ENCODE measurements around the gene PKN3. TPM values are rescaled to one million over a fixed set of nuclear protein-coding genes. Genes with fewer than 3 reads are reported as not detected.

PKN3 gene
- polyA plus RNA-seq, 6 donors from 2014 or later = 0.12 to 0.92 (median 0.50) TPM; not detected in 1

- no peaks in the 10 kb centered on the region for H3K9me3 Mint-ChIP-seq
- peak; percentile 99 for DNase-seq
- peak within 1 kb of the TSS; percentile 88 to 99 (median 94) for H3K27ac Mint-ChIP-seq
- peak within 1 kb of the TSS; percentile 84 to 98 (median 94) for H3K4me3 Mint-ChIP-seq
- peaks cover 30 to 40% (median 32%) of the 10 kb centered on the region in 3 donors for H3K4me1 Mint-ChIP-seq
- no peaks in the 10 kb centered on the region for H3K27me3 Mint-ChIP-seq
- no peaks in the 10 kb centered on the region for H3K36me3 Mint-ChIP-seq
- ATAC-seq (ENCODE audit: low read depth in 2 of 2) = peak; percentile 98
These were observed 21.8 kb downstream of the PKN3 start, which contains the start of gene ZDHHC12 for GRCh38 chr9:128723866-128724743. TSS of gene ZDHHC12 (minus strand) at chr9:128724127. CDS start at chr9:128724093, 34 bp downstream.

GRCh38 chr9:128724744-128725211, 22.5 kb downstream of the PKN3 start:
- Mint-ChIP-seq H3K9me3 (no peaks in the 10 kb centered on the region), H3K27ac (peak overlapping the region in 5 of 6 donors; percentile 64 to 98 (median 88)), H3K27me3 (no peaks in the 10 kb centered on the region), H3K36me3 (no peaks in the 10 kb centered on the region), H3K4me3 (peak overlapping the region; percentile 84 to 98 (median 94)), H3K4me1 (peaks cover 30 to 40% (median 32%) of the 10 kb centered on the region in 3 donors)
- no peak for ATAC-seq (ENCODE audit: low read depth in 2 of 2)
- no peak for DNase-seq

- ATAC-seq (ENCODE audit: low read depth in 2 of 2) (no peak), DNase-seq (no peak)
- peaks cover 18 to 30% (median 20%) of the 10 kb centered on the region in 3 donors for H3K4me1 Mint-ChIP-seq
- H3K4me3 Mint-ChIP-seq = peak overlapping the region in 1 of 8 donors; percentile 9
- H3K9me3 Mint-ChIP-seq = no peaks in the 10 kb centered on the region
- no peak overlapping the region for H3K27ac Mint-ChIP-seq
- no peaks in the 10 kb centered on the region for H3K27me3 Mint-ChIP-seq
- H3K36me3 Mint-ChIP-seq = no peaks in the 10 kb centered on the region
These were observed 25.4 kb downstream of the PKN3 start for GRCh38 chr9:128727640-128728248.

DNA sequence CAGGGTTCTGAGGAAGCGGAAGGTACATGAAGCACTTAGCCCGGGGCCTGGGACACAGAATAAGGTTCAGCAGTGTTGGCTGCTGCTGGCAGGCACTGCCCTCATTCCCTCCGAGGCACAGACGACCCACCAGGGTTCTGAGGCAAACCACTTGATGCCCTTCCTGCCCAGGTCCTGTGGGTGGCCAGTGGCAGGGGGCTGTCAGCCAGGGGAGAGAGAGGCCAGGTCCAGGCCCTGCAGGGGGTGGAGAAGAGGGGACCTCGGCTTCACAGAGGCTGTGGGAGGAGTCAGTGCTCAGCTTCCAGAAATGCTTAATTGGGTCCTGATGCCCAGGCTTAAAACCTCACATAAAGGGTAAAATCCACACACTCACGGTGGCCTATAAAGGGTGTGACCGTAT, 26.0 kb downstream of the PKN3 start:
- ATAC-seq (ENCODE audit: low read depth in 2 of 2) = no peak
- Mint-ChIP-seq H3K27ac (no peak overlapping the region), H3K36me3 (no peaks in the 10 kb centered on the region), H3K9me3 (no peaks in the 10 kb centered on the region), H3K27me3 (no peaks in the 10 kb centered on the region), H3K4me1 (peaks cover 14 to 24% (median 16%) of the 10 kb centered on the region in 3 donors), H3K4me3 (no peak overlapping the region)
- DNase-seq = no peak

DNA sequence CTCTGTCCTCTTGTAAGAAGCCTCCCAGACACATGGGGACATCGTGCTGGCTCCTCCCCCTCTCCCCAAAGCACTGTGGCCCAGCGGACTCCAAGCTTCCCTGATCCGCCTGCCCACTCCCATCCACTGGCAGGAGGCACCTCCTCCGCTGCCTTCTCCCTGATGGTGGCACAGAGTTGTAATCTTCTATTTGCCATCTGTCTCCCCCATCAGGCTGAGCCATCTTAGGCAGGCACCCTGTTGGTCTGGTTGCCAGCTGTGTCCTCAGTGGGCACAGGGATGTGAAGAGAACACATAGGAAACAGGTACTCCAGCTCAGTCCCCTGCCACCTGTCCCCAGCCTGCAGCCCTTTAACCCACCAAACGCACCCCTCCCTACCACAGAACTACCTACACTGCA, 27.0 kb downstream of the PKN3 start:
- H3K36me3 Mint-ChIP-seq = no peaks in the 10 kb centered on the region
- no peaks in the 10 kb centered on the region for H3K9me3 Mint-ChIP-seq
- H3K4me1 Mint-ChIP-seq = peaks cover 9 to 17% (median 14%) of the 10 kb centered on the region in 3 donors
- H3K27ac Mint-ChIP-seq = peak overlapping the region in 2 of 6 donors; percentile 67 to 84
- H3K27me3 Mint-ChIP-seq = no peaks in the 10 kb centered on the region
- no peak overlapping the region for H3K4me3 Mint-ChIP-seq
- DNase-seq = no peak
- no peak for ATAC-seq (ENCODE audit: low read depth in 2 of 2)

DNA sequence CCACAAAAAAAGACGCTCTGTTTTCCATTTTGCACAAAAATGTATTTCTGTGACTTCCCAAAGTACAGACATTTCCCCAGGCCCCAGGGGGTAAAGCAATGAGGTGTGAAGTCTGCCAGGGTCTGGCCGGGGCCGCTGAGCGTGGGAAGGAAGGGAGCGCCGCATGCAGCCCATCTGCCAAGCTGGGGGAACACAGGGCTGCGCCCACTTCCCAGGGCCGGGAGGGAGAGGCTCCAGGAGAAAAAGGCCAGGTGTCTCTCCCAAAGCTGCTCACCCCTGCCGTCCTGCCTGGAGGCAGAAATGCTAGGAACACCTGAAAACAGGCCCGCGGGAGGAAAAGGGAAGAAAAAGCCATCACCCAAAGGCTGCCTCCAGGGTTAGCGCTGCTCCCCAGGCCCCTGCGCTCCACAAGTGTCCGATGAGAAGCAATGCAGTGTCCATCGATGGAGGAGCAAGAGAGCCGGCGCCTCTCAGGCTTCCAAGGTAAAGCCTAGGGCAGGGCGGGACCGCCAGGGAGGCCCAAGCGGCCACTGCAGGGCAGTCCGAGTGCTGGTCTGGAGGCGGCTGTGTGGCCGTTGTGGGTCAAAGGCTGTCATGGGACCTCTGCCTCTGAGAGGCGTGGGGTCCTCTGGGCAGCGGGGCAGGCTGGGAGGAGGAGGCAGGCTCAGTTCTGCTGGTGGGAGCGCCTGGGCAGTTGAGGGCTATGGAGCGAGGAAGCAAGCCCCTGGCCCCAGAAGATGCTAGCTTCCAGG, 27.6 kb downstream of the PKN3 start:
- ATAC-seq (ENCODE audit: low read depth in 2 of 2) (no peak), DNase-seq (no peak)

DNA sequence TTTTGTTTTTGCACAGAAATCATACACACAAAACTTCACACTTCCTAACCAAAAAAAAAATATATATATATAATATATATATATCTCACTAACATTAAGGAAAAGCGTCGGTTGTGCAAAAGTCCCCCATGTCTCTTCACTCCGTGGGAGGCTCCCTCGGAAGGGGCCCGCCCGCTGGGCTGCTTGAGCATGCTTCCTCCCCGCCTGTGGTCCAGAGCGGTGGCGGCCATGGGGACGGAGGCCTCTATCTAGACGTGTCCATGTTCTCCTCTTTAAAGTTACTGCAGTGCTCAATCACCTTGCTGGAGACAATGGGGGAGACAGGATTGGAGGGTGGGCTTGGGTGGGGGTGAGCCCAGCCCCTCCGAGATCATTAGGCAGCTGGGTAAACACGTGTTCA, 28.8 kb downstream of the PKN3 start:
- Mint-ChIP-seq H3K4me3 (no peak overlapping the region), H3K27me3 (no peaks in the 10 kb centered on the region), H3K36me3 (no peaks in the 10 kb centered on the region), H3K27ac (no peak overlapping the region), H3K4me1 (peaks cover 0 to 13% (median 4%) of the 10 kb centered on the region in 3 donors), H3K9me3 (no peaks in the 10 kb centered on the region)
- ATAC-seq (ENCODE audit: low read depth in 2 of 2) = no peak
- no peak for DNase-seq

More for the DNA sequence above, 27.6 kb downstream of the PKN3 start:
- H3K9me3 Mint-ChIP-seq = no peaks in the 10 kb centered on the region
- peaks cover 2 to 10% (median 9%) of the 10 kb centered on the region in 3 donors for H3K4me1 Mint-ChIP-seq
- H3K4me3 Mint-ChIP-seq = no peak overlapping the region
- H3K27me3 Mint-ChIP-seq = no peaks in the 10 kb centered on the region
- peak overlapping the region in 2 of 6 donors; percentile 67 to 84 for H3K27ac Mint-ChIP-seq
- H3K36me3 Mint-ChIP-seq = no peaks in the 10 kb centered on the region

- H3K27me3 Mint-ChIP-seq = no peaks in the 10 kb centered on the region
- H3K36me3 Mint-ChIP-seq = no peaks in the 10 kb centered on the region
- H3K27ac Mint-ChIP-seq = no peak overlapping the region
- ATAC-seq (ENCODE audit: low read depth in 2 of 2) (no peak), DNase-seq (no peak)
- H3K4me3 Mint-ChIP-seq = no peak overlapping the region
- H3K4me1 Mint-ChIP-seq = peaks cover 0 to 13% (median 2%) of the 10 kb centered on the region in 3 donors
- H3K9me3 Mint-ChIP-seq = no peaks in the 10 kb centered on the region
These were observed 29.4 kb downstream of the PKN3 start for GRCh38 chr9:128731691-128732090.

DNA sequence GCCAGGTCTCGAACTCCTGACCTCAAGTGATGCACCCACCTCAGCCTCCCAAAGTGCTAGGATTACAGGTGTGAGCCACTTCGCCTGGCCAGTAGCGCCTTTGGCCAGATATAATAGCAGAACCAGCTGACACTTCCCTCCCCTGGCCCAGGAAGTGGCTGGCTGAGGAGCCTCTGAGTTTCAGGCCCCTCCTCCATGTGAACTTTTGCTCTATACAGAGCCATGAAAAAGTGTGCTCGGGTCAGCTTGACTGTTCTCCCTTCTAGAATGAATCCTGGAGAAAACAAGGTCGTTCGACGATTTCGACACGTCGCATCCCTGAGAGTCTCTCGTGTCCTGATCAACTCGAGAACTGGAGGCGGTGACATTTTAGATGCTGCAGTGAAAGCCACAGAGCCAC, 30.3 kb downstream of the PKN3 start:
- Mint-ChIP-seq H3K27me3 (no peaks in the 10 kb centered on the region), H3K27ac (no peak overlapping the region), H3K4me1 (peaks cover 0 to 13% (median 2%) of the 10 kb centered on the region in 3 donors), H3K36me3 (peaks cover 0 to 5% of the 10 kb centered on the region in 2 donors), H3K9me3 (no peaks in the 10 kb centered on the region), H3K4me3 (no peak overlapping the region)
- ATAC-seq (ENCODE audit: low read depth in 2 of 2) (no peak), DNase-seq (no peak)

DNA sequence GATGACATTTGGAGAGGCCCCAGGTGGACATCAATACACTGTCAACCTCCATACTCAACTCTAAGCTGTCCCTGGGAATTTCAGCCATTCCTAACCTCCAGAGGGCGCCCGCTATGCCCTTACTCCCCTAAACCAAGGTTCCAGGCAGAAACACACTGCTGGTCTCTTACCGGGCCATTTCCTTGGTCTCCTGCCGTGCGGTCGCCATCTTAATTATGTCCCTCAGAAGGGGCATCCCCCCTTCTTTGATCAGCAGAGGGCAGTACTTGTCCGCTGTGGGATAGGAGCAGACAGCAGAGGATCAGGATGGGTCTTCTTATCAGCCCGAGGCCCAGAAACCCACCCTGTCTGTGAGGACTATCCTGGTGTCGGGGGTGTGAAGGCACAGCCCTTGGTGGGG, 31.0 kb downstream of the PKN3 start:
- Mint-ChIP-seq H3K4me3 (no peak overlapping the region), H3K36me3 (peaks cover 0 to 5% of the 10 kb centered on the region in 2 donors), H3K27me3 (no peaks in the 10 kb centered on the region), H3K9me3 (no peaks in the 10 kb centered on the region), H3K27ac (peak overlapping the region in 3 of 6 donors; percentile 18 to 92 (median 47)), H3K4me1 (peaks cover 0 to 13% (median 2%) of the 10 kb centered on the region in 3 donors)
- DNase-seq = peak; percentile 17
- ATAC-seq (ENCODE audit: low read depth in 2 of 2) = peak; percentile 42 to 51

DNA sequence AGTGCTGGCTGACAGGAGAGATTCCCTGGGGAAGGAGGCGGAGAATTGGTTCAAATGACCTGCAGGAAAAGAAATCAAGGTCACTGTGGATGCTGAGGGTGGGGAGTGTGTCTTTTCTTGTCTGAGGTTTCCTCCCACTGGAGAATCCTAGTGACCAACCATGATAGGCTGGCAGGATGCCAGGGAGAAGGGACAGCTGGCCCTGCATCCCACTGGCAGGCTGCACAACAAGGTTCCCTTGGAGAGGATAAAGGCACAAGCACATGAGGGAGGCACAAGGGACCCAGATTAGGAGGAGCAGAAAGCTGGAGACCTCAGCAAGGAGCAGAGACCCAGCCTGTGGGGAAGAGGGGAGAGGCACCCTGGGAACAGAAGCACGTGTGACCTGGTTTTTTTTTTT, 33.1 kb downstream of the PKN3 start:
- H3K36me3 Mint-ChIP-seq = peaks cover 0 to 12% of the 10 kb centered on the region in 2 donors
- H3K4me1 Mint-ChIP-seq = peaks cover 0 to 13% (median 2%) of the 10 kb centered on the region in 3 donors
- H3K27me3 Mint-ChIP-seq = no peaks in the 10 kb centered on the region
- H3K4me3 Mint-ChIP-seq = no peak overlapping the region
- no peak for ATAC-seq (ENCODE audit: low read depth in 2 of 2)
- no peaks in the 10 kb centered on the region for H3K9me3 Mint-ChIP-seq
- H3K27ac Mint-ChIP-seq = peak overlapping the region in 1 of 6 donors; percentile 3
- no peak for DNase-seq

GRCh38 chr9:128742401-128742800, 40.1 kb downstream of the PKN3 start:
- ATAC-seq (ENCODE audit: low read depth in 2 of 2) (no peak), DNase-seq (no peak)
- Mint-ChIP-seq H3K4me3 (no peak overlapping the region), H3K27me3 (no peaks in the 10 kb centered on the region), H3K36me3 (peaks cover 0 to 8% of the 10 kb centered on the region in 2 donors), H3K9me3 (no peaks in the 10 kb centered on the region), H3K4me1 (peaks cover 0 to 5% (median 0%) of the 10 kb centered on the region in 3 donors), H3K27ac (no peak overlapping the region)

- H3K27me3 Mint-ChIP-seq = no peaks in the 10 kb centered on the region
- no peaks in the 10 kb centered on the region for H3K9me3 Mint-ChIP-seq
- no peak overlapping the region for H3K27ac Mint-ChIP-seq
- H3K36me3 Mint-ChIP-seq = peaks cover 0 to 7% of the 10 kb centered on the region in 2 donors
- no peak for ATAC-seq (ENCODE audit: low read depth in 2 of 2)
- peak overlapping the region in 2 of 8 donors; percentile 12 to 22 for H3K4me3 Mint-ChIP-seq
- no peak for DNase-seq
- peaks cover 0 to 5% (median 0%) of the 10 kb centered on the region in 3 donors for H3K4me1 Mint-ChIP-seq
These were observed 41.1 kb downstream of the PKN3 start for GRCh38 chr9:128743421-128743820.

Data from naive B cell (primary cell).